ENCODE measurements around the gene BMF. TPM values are rescaled to one million over a fixed set of nuclear protein-coding genes. Genes with fewer than 3 reads are reported as not detected.
"Not testable (repeated sequence)": the region's sequence is repeated elsewhere in the genome, so short reads cannot be mapped to it uniquely, and the experiment has no call there.

Gene BMF
- total RNA-seq, 1 donor from 2014 or later: 376 TPM

- TF ChIP-seq CTCF (IDR thresholded peaks at IDR 0.05): no peak
- Mint-ChIP-seq H3K27me3 (peaks cover 7% of the 10 kb centered on the region), H3K36me3 (ENCODE audit: low read depth) (no peaks in the 10 kb centered on the region), H3K27ac (no peak overlapping the region), H3K4me1 (no peaks in the 10 kb centered on the region), H3K9me3 (no peaks in the 10 kb centered on the region), H3K4me3 (no peak overlapping the region)
- intact Hi-C loops (cut with micrococcal nuclease): no loop called here
- CTCF ChIA-PET: no interaction called here
- POLR2A ChIA-PET: no interaction called here
- no peak for DNase-seq
- ATAC-seq (ENCODE audit: low read depth): no peak
These were observed 22.3 kb upstream of the BMF start for GRCh38 chr15:40130799-40131502.

DNA sequence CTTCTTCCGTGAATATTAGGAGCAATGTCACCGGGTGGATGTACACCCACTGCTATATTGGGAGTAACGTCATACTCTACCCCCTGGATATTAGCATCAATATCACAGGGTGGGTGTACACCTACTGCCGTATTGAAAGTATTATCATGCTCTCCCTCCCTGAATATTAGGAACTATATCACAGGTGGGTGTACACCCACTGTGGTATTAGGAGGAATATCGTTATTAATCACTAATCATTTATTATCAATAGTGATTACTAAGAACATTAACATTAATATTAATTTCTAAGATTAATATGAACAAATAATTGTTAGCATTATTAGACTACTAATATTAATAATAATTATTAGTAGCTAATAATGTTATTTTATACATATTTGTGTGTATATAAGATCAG, 21.4 kb upstream of the BMF start:
- CTCF ChIA-PET: no interaction called here
- Mint-ChIP-seq H3K27ac (no peak overlapping the region), H3K4me1 (no peaks in the 10 kb centered on the region), H3K27me3 (peaks cover 7% of the 10 kb centered on the region), H3K4me3 (no peak overlapping the region), H3K36me3 (ENCODE audit: low read depth) (no peaks in the 10 kb centered on the region), H3K9me3 (no peaks in the 10 kb centered on the region)
- TF ChIP-seq CTCF (IDR thresholded peaks at IDR 0.05): no peak
- POLR2A ChIA-PET: no interaction called here
- intact Hi-C loops (cut with micrococcal nuclease): no loop called here
- no peak for DNase-seq
- no peak for ATAC-seq (ENCODE audit: low read depth)

DNA sequence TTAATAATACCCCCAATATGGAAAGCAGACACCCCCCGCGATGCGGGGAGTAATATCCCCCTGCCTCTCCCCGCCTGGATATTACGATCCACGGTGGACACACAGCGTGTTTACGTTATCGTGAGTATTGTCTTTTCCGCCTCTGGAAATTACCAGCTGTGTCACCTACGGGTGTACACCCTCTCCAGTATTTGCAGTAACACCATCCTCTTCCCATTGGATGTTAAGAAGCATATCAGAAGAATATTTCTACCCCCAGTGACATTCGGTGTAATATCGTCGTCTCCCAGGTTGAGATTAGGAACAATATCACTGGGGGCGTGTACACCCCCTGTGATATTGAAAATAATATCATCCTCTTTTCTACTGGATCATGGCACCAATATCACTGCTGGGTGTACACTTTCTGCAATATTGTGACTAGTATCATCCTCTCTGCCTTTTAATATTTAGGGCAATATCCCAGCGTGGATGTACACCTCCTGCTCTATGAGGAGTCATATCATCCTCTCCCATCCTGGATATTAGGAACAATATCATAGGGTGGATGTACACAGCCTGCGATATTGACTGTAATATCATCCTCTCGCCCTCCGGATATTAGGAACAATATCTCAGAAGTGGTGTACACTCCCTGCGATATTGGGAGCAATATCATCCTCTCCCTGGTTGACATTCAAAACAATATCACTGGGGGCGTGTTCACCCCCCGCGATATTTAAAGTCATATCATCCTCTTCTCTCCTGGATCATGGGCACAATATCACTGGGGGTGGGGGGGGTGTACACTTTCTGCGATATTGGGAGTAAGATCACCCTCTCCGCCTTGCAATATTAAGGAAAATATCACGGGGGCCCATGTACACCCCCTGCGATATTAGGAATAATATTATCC, 20.3 kb upstream of the BMF start:
- intact Hi-C loops (cut with micrococcal nuclease): no loop called here
- Mint-ChIP-seq H3K27me3 (peaks cover 7% of the 10 kb centered on the region), H3K4me1 (no peaks in the 10 kb centered on the region), H3K36me3 (ENCODE audit: low read depth) (no peaks in the 10 kb centered on the region), H3K4me3 (no peak overlapping the region), H3K27ac (peak overlapping the region; percentile 20), H3K9me3 (no peaks in the 10 kb centered on the region)
- POLR2A ChIA-PET: no interaction called here
- ATAC-seq (ENCODE audit: low read depth): no peak
- no peak for TF ChIP-seq CTCF (IDR thresholded peaks at IDR 0.05)
- no peak for DNase-seq
- CTCF ChIA-PET: interaction anchor here (1.0 kb wide), 1 partner anchor 84 kb away, joined by 4 read pairs; no protein-coding TSS in a partner anchor

GRCh38 chr15:40125950-40126349, 17.3 kb upstream of the BMF start:
- no peak overlapping the region for H3K4me3 Mint-ChIP-seq
- intact Hi-C loops (cut with micrococcal nuclease): no loop called here
- DNase-seq: no peak
- H3K4me1 Mint-ChIP-seq: no peaks in the 10 kb centered on the region
- ATAC-seq (ENCODE audit: low read depth): no peak
- ChIA-PET POLR2A (no interaction called here), CTCF (no interaction called here)
- peaks cover 7% of the 10 kb centered on the region for H3K27me3 Mint-ChIP-seq
- no peak overlapping the region for H3K27ac Mint-ChIP-seq
- H3K36me3 Mint-ChIP-seq (ENCODE audit: low read depth): no peaks in the 10 kb centered on the region
- H3K9me3 Mint-ChIP-seq: no peaks in the 10 kb centered on the region
- no peak for TF ChIP-seq CTCF (IDR thresholded peaks at IDR 0.05)

DNA sequence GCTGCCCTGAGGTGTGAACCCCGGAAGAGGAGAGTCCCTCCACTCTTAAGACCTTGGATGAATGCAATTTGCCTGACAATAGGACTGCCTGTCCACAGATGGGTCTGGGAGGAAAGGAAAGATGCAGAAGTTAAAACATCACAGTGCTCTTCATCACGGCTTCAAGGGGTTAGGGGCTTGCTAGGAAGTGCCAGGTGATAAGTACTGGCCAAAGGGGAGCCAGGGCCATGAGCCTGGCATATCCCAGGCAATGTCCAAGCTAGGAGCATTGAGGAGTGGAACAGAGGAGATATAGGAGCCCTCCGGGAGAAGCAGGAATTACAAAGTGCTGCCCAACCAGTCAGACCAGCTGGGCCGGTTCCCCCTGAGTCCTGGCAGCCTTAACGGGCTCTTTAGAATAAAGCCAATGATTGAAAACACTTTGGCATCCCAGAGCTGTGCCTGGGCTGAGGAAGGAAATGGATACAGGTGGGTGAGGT, 16.2 kb upstream of the BMF start:
- DNase-seq; POLR2A ChIA-PET; H3K4me1 Mint-ChIP-seq; H3K27ac Mint-ChIP-seq; H3K27me3 Mint-ChIP-seq; ATAC-seq (ENCODE audit: low read depth); H3K4me3 Mint-ChIP-seq; H3K36me3 Mint-ChIP-seq (ENCODE audit: low read depth); CTCF ChIA-PET; intact Hi-C loops (cut with micrococcal nuclease); H3K9me3 Mint-ChIP-seq: not testable (repeated sequence)

DNA sequence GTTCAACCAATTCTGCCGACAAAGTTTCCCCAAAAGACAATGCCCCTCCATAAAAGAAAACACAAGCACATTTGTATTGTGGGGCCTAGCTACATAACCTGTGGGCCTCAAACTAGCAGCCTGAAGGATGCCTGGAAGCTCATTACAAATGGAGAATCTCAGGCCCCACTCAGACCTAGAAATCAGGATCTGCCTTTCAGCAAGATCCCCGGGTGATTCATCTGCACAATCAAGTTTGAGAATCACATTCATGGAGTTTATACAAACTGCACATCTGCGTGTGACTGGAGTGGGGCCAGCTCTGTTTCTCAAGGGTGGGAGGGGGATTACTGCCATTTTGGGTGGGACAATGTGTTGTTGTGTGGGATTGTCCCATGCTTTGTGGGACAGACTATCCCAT, 15.7 kb upstream of the BMF start:
- intact Hi-C loops (cut with micrococcal nuclease); H3K36me3 Mint-ChIP-seq (ENCODE audit: low read depth); H3K4me3 Mint-ChIP-seq; ATAC-seq (ENCODE audit: low read depth); H3K27me3 Mint-ChIP-seq; H3K4me1 Mint-ChIP-seq; H3K9me3 Mint-ChIP-seq; DNase-seq; POLR2A ChIA-PET: not testable (repeated sequence)
- peak overlapping the region; percentile 12 for H3K27ac Mint-ChIP-seq
- CTCF ChIA-PET: interaction anchor here (1.2 kb wide), 1 partner anchor 17 kb away, joined by 3 read pairs; no protein-coding TSS in a partner anchor

DNA sequence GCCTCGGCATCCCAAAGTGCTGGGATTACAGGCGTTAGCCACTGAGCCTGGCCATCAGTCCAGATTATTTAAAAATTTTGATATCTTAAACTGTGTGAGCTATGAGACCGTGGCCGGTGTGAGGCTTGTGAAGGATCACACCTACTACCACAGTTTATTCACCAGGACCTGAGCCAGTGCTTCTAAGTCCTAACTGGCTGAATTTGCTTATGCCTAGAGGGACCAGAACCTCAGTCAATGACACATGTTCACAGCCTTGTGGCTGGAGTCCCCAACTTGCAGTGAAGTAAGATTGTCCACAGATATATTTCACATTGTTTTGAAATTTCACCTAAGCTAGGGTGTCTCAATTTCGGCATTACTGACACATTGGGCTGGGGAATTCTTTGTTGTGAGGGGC, 15.2 kb upstream of the BMF start:
- H3K9me3 Mint-ChIP-seq; H3K27me3 Mint-ChIP-seq; H3K4me1 Mint-ChIP-seq; DNase-seq; intact Hi-C loops (cut with micrococcal nuclease); POLR2A ChIA-PET; H3K4me3 Mint-ChIP-seq; H3K27ac Mint-ChIP-seq; H3K36me3 Mint-ChIP-seq (ENCODE audit: low read depth); ATAC-seq (ENCODE audit: low read depth): not testable (repeated sequence)
- CTCF ChIA-PET: interaction anchor here (1.2 kb wide), 1 partner anchor 17 kb away, joined by 3 read pairs; no protein-coding TSS in a partner anchor

DNA sequence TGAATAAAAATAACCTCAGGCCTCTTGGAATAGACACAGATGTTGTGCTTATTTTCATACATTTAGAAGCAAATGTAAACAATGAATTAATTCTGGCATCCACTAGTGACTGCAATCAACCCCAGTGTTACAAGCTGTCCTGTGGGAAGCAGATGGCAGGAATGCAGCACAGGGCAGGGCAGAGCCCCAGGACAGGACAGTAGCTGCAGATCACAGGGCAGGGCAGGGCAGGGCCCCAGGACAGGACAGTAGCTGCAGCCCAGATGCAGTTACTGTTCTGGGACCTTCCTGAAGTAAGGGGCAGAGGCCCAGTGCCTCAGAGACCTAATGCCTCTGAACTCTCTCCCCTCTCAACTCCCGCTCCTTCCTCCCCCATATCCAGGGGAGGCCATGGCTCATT, 14.3 kb upstream of the BMF start:
- H3K4me1 Mint-ChIP-seq; H3K27me3 Mint-ChIP-seq; ATAC-seq (ENCODE audit: low read depth); DNase-seq; H3K36me3 Mint-ChIP-seq (ENCODE audit: low read depth); intact Hi-C loops (cut with micrococcal nuclease); H3K27ac Mint-ChIP-seq; H3K9me3 Mint-ChIP-seq; POLR2A ChIA-PET; H3K4me3 Mint-ChIP-seq: not testable (repeated sequence)
- CTCF ChIA-PET: interaction anchor here (1.2 kb wide), 1 partner anchor 16 kb away, joined by 3 read pairs; no protein-coding TSS in a partner anchor
